Endothelial cell of umbilical vein (primary cell): ENCODE results near the gene FAM3B.

Experiments
- CTCF ChIP-seq, 2 donors: IDR thresholded peaks; 1 replicate in 1 of 2; 2 replicates in 1 of 2; pipeline ENCODE4 v1.5.1; 2011; ENCODE audit warnings: low read length in 2 of 2, mild to moderate bottlenecking in 2 of 2, moderate library complexity in 2 of 2, control low read depth in 1 of 2, inconsistent platforms in 1 of 2, low read depth in 1 of 2; ENCODE audit not compliant: insufficient read depth in 1 of 2; ENCODE audit errors: extremely low read depth in 1 of 2
- EZH2 ChIP-seq: IDR thresholded peaks from 2 replicates; pipeline ENCODE4 v1.6.1; 2012; ENCODE audit warnings: borderline replicate concordance, low read depth, mild to moderate bottlenecking, moderate library complexity, low read length, inconsistent platforms; ENCODE audit not compliant: severe bottlenecking
- JUN ChIP-seq: IDR thresholded peaks from 2 replicates; pipeline ENCODE4 v1.6.1; 2011; ENCODE audit warnings: borderline replicate concordance, low read depth; ENCODE audit not compliant: insufficient read length, insufficient read depth
- MAX ChIP-seq: IDR thresholded peaks from 2 replicates; pipeline ENCODE4 v1.6.1; 2011; ENCODE audit not compliant: insufficient read depth, insufficient read length
- MYC ChIP-seq: IDR thresholded peaks from one replicate; pipeline ENCODE4 v1.6.1; 2011; ENCODE audit warnings: mild to moderate bottlenecking, low read depth, low read length
- POLR2A ChIP-seq: IDR thresholded peaks from 2 replicates; pipeline ENCODE4 v1.6.1; 2012; ENCODE audit warnings: low read depth, mild to moderate bottlenecking, control low read depth, low read length
- POLR2AphosphoS5 ChIP-seq: IDR thresholded peaks from 2 replicates; pipeline ENCODE4 v1.6.1; 2012; ENCODE audit warnings: low read depth, mild to moderate bottlenecking, control low read depth, low read length, moderate library complexity; ENCODE audit not compliant: insufficient read depth

- TF ChIP-seq CTCF (IDR thresholded peaks at IDR 0.05; ENCODE audit: extremely low read depth in 1 of 2, insufficient read depth in 1 of 2, low read depth in 1 of 2, low read length in 2 of 2) (no peak), MYC (no peak), JUN (no peak), POLR2A (no peak), EZH2 (no peak), POLR2AphosphoS5 (no peak), MAX (no peak)
These were observed 52.7 kb downstream of the FAM3B start for GRCh38 chr21:41369105-41369919.
